ENCODE results near the gene CHRNB1. TPM values are rescaled to one million over a fixed set of nuclear protein-coding genes. Genes with fewer than 3 reads are reported as not detected.
A peak's percentile ranks its signal among the peaks of the same experiment; 100 is the strongest.

CHRNB1 gene
- total and polyA plus RNA-seq, 2 donors (not counting 1 experiment from before 2014, with no cell fraction given), result 6.2 to 7.2 TPM

DNA sequence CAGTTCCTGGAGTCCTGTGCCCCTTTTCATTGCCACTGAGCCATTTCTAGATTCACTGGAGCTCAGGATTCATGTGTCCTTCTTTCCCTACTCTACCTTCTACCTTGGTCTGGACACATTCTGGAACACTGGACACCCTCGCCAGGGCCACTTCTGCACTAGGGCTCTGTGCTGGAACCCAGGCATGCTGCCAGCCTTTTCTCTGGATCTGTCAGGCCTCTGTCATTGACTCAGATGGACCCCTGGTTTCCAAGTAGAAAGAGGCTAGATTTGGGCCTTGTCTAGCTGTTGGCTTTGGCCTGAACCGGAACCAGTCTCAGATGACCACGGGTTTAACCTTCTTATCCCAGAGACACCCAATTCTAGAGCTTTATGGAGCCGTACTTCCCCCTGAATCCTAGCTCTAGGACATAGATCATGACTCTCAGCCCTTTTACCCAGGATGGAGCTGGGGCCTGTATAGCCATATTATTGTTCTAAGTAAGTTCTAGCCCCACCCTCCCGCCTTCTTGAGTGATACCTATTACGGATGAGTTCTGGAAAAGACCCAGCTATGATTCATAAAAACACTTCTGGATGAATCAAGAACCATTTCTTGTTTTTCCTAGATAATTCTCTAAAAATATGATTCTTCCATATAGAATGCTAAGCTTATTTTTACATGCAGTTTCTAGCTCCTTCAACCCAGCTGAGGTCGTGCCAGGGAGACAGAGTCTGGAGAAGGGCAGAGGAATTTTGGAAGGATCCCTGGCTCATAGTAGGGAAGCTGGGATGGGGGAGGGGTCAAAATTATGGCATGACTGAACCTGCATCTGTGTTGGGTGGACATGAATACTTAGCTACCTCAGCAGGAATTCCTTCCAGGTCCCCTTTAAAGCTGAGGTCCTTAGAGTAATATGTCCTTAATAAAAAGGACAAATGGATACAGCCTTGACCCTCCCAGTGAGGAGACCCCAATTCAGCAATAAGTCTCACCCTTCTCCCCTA lies 1.1 kb upstream of the CHRNB1 start:
- H3K36me3 ChIP-seq (replicated peaks in 1 of 2; ENCODE audit: control extremely low read depth in 1 of 2, control insufficient read depth in 1 of 2, extremely low read depth in 1 of 2, insufficient read depth in 2 of 2, low read length in 1 of 2), result no peaks in the 10 kb centered on the region
- peaks cover 20% of the 10 kb centered on the region for H4K20me1 ChIP-seq (ENCODE audit: control insufficient read depth, insufficient read depth, low read length, poor library complexity, severe bottlenecking)
- POLR2A ChIA-PET, result interaction anchor here (0.5 to 2.0 kb wide), 8 partner anchors 9 to 165 kb away, joined by 3 to 8 read pairs (median 4); partner anchors contain the start of genes POLR2A and TMEM102
- DNase-seq (no peak), ATAC-seq (ENCODE audit: low read depth) (no peak)
- no peak overlapping the region for H3K27ac Mint-ChIP-seq
- H3K4me2 ChIP-seq (replicated peaks; ENCODE audit: low read depth, low read length, poor library complexity, severe bottlenecking), result no peak overlapping the region
- H3K9me3 ChIP-seq (ENCODE audit: control extremely low read depth in 1 of 3, control insufficient read depth in 2 of 3, insufficient read depth in 1 of 3, low read length in 2 of 3), result peaks cover 0 to 29% (median 0%) of the 10 kb centered on the region in 3 donors
- no peak overlapping the region for H3K27ac ChIP-seq (ENCODE audit: low read length in 2 of 2)
- H3K4me1 ChIP-seq (ENCODE audit: control insufficient read depth in 2 of 2, insufficient read depth in 2 of 2, low read length in 2 of 2), result peaks cover 44 to 52% of the 10 kb centered on the region in 2 donors
- peaks cover 38% of the 10 kb centered on the region for H3K4me1 Mint-ChIP-seq
- WGBS (ENCODE audit: insufficient coverage), result 100% methylated on average over 4 of the region's 7 CpGs
- no peak overlapping the region for H3K4me3 ChIP-seq (ENCODE audit: control extremely low read depth in 1 of 5, extremely low read depth in 1 of 5, insufficient read depth in 1 of 5, low read depth in 2 of 5, low read length in 4 of 5)
- CTCF ChIA-PET, result interaction anchor here (0.5 to 3.8 kb wide), 10 partner anchors 8 to 189 kb away, joined by 3 to 17 read pairs (median 4); partner anchors contain the start of gene TMEM102
- H3K27me3 Mint-ChIP-seq, result peaks cover 75% of the 10 kb centered on the region
- peaks cover 7% of the 10 kb centered on the region for H3K79me2 ChIP-seq (ENCODE audit: control insufficient read depth, insufficient read depth, low read length)
- intact Hi-C loops (cut with micrococcal nuclease), result no loop called here
- no peak overlapping the region for H2AFZ ChIP-seq (ENCODE audit: insufficient read depth, low read depth, low read length, poor library complexity, severe bottlenecking)
- H3K4me3 Mint-ChIP-seq, result peak overlapping the region; percentile 23
- no peaks in the 10 kb centered on the region for H3K9me3 Mint-ChIP-seq (ENCODE audit: insufficient read depth)
- no peak overlapping the region for H3K9ac ChIP-seq (ENCODE audit: low read length)
- no peak for TF ChIP-seq CTCF (IDR thresholded peaks at IDR 0.05)
- no peak for TF ChIP-seq EZH2 (IDR thresholded peaks at IDR 0.05; ENCODE audit: borderline replicate concordance, insufficient read depth, low read depth, low read length, poor library complexity, severe bottlenecking)
- H3K27me3 ChIP-seq (replicated peaks in 1 of 4; ENCODE audit: control extremely low read depth in 1 of 4, control insufficient read depth in 3 of 4, insufficient read depth in 4 of 4, low read length in 3 of 4), result peaks cover 0 to 88% (median 60%) of the 10 kb centered on the region in 4 experiments
